ENCODE data around the gene USP9X. TPM values are rescaled to one million over a fixed set of nuclear protein-coding genes. Genes with fewer than 3 reads are reported as not detected.

The USP9X gene
- total and polyA plus RNA-seq, 2 of the 8 experiments (the other 6 are each of a cell fraction or from before 2014, with no cell fraction given) = 79.2 to 300 TPM

DNA sequence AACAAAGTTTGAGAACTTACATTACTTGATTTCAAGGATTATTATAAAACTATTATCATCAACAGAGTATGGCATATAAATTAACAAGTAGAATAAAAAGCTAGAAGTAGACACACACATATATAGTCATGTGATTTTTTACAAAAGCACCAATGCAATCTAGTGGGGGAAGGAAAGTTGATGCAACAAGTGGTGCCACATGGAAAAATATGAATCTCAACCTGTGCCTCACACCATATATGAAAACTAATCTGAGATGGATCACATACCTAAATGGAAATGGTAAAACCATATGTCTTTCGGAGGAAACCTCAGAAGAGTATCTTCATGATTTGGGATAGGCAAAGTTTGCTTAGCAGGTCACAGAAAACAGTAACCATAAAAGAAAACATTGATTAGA lies 34.9 kb upstream of the USP9X start:
- no peak for FAIRE-seq
- Histone ChIP-seq H4K91ac (replicated peaks; ENCODE audit: insufficient read length, low read length) (no peak overlapping the region), H2BK15ac (ENCODE audit: low read length) (no peak overlapping the region), H2AK5ac (ENCODE audit: low read depth, low read length) (no peak overlapping the region), H3K27me3 (replicated peaks in 1 of 4; ENCODE audit: control insufficient read depth in 3 of 4, extremely low read depth in 1 of 4, insufficient read depth in 3 of 4, low read length in 3 of 4) (no peaks in the 10 kb centered on the region), H2AFZ (ENCODE audit: low read length) (no peak overlapping the region), H3K23me2 (ENCODE audit: low read depth, low read length) (no peaks in the 10 kb centered on the region), H4K5ac (ENCODE audit: insufficient read length, low read depth, low read length) (no peak overlapping the region), H3K79me1 (ENCODE audit: low read depth, low read length) (no peaks in the 10 kb centered on the region), H3K23ac (ENCODE audit: insufficient read length) (no peak overlapping the region), H2BK120ac (replicated peaks; ENCODE audit: low read depth, low read length) (no peak overlapping the region), H2BK12ac (ENCODE audit: low read depth, low read length) (no peak overlapping the region), H3K27ac (ENCODE audit: low read depth, low read length) (no peak overlapping the region), H4K8ac (ENCODE audit: extremely low read depth, insufficient read depth, low read length) (no peak overlapping the region), H3K18ac (ENCODE audit: extremely low read depth, low read length) (no peak overlapping the region), H3K14ac (ENCODE audit: insufficient read length) (no peak overlapping the region), H3K9me3 (ENCODE audit: insufficient read depth in 2 of 2, low read depth in 1 of 2, low read length in 1 of 2) (no peaks in the 10 kb centered on the region), H2BK5ac (ENCODE audit: low read depth, low read length) (no peak overlapping the region), H3K4ac (replicated peaks; ENCODE audit: insufficient read length, low read depth, low read length) (no peak overlapping the region), H3K4me2 (ENCODE audit: insufficient read depth in 1 of 2, low read depth in 2 of 2, low read length in 2 of 2) (no peak overlapping the region), H3K9ac (replicated peaks in 1 of 4; ENCODE audit: extremely low read depth in 1 of 4, low read depth in 3 of 4, low read length in 3 of 4) (no peak overlapping the region), H4K20me1 (replicated peaks in 1 of 2; ENCODE audit: control insufficient read depth in 1 of 2, insufficient read depth in 2 of 2, low read length in 2 of 2) (no peaks in the 10 kb centered on the region), H3K79me2 (ENCODE audit: control insufficient read depth in 1 of 2, insufficient read depth in 2 of 2, low read length in 2 of 2) (no peaks in the 10 kb centered on the region), H3K4me1 (replicated peaks in 1 of 4; ENCODE audit: control insufficient read depth in 3 of 4, insufficient read depth in 4 of 4, low read length in 3 of 4) (no peaks in the 10 kb centered on the region; a peak in 1 of 7 replicates), H2BK20ac (ENCODE audit: low read length) (no peak overlapping the region), H3K4me3 (ENCODE audit: extremely low read depth in 1 of 4, insufficient read depth in 2 of 4, low read depth in 3 of 4, low read length in 4 of 4) (no peak overlapping the region), H3K36me3 (ENCODE audit: control insufficient read depth in 2 of 4, insufficient read depth in 4 of 4, low read length in 3 of 4) (no peaks in the 10 kb centered on the region), H3K56ac (replicated peaks; ENCODE audit: insufficient read length, low read depth, low read length) (no peak overlapping the region)
- ChIA-PET CTCF (ENCODE audit: partially characterized antibody) (no interaction called here), POLR2A (ENCODE audit: partially characterized antibody) (interaction anchor here (1.1 kb wide), 1 partner anchor 35 kb away, joined by 3 read pairs; the partner anchor contains the start of gene USP9X)
- 92% methylated on average over 1 of the region's 1 CpG; no CpG with 5 or more reads in 1 of the 2 experiments for WGBS, 2 experiments (ENCODE audit: extremely low coverage in 1 of 2, insufficient coverage in 1 of 2, insufficient read length in 1 of 2, insufficient replicate concordance in 2 of 2, low coverage in 1 of 2, low lambda C conversion rate in 2 of 2, missing lambda C conversion rate in 1 of 2)
- DNase-seq (ENCODE audit: low read depth in 1 of 2, low spot score in 2 of 2) = no peak
- TF ChIP-seq, protein P1, sequence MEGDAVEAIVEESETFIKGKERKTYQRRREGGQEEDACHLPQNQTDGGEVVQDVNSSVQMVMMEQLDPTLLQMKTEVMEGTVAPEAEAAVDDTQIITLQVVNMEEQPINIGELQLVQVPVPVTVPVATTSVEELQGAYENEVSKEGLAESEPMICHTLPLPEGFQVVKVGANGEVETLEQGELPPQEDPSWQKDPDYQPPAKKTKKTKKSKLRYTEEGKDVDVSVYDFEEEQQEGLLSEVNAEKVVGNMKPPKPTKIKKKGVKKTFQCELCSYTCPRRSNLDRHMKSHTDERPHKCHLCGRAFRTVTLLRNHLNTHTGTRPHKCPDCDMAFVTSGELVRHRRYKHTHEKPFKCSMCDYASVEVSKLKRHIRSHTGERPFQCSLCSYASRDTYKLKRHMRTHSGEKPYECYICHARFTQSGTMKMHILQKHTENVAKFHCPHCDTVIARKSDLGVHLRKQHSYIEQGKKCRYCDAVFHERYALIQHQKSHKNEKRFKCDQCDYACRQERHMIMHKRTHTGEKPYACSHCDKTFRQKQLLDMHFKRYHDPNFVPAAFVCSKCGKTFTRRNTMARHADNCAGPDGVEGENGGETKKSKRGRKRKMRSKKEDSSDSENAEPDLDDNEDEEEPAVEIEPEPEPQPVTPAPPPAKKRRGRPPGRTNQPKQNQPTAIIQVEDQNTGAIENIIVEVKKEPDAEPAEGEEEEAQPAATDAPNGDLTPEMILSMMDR (IDR thresholded peaks at IDR 0.05; ENCODE audit: control extremely low read depth in 1 of 3, insufficient read depth in 1 of 3, low read depth in 1 of 3, low read length in 3 of 3) = no peak
- TF ChIP-seq POLR2A (IDR thresholded peaks at IDR 0.05; ENCODE audit: control extremely low read depth in 1 of 2, low read depth in 2 of 2, low read length in 2 of 2) (no peak), NANOG (IDR thresholded peaks at IDR 0.05; ENCODE audit: insufficient read depth, low read depth, low read length, poor library complexity, severe bottlenecking) (no peak), CREB1 (IDR thresholded peaks at IDR 0.05) (no peak), MAX (IDR thresholded peaks at IDR 0.05) (no peak), TBP (IDR thresholded peaks at IDR 0.05; ENCODE audit: low read depth, low read length) (no peak), CEBPB (IDR thresholded peaks at IDR 0.05; ENCODE audit: low read depth, low read length) (no peak), EP300 (IDR thresholded peaks at IDR 0.05; ENCODE audit: borderline replicate concordance in 1 of 2, low read depth in 2 of 2, low read length in 2 of 2) (no peak), KDM1A (IDR thresholded peaks at IDR 0.05; ENCODE audit: borderline replicate concordance, low read length) (no peak), CBX8 (IDR thresholded peaks at IDR 0.05; ENCODE audit: borderline replicate concordance, low read depth, low read length) (no peak), YY1 (IDR thresholded peaks at IDR 0.05; ENCODE audit: low read depth, low read length) (no peak), ZNF274 (IDR thresholded peaks at IDR 0.05; ENCODE audit: borderline replicate concordance, extremely low read depth, low read length) (no peak)

All from H1 (cell line).